CD4-positive, alpha-beta T cell treated with Interleukin-4 for 4 hours (primary cell): ENCODE results near the gene PAQR9.

Experiments used
- DNase-seq: peaks from one replicate; pipeline ENCODE4 v3.0.0-alpha.2; 2020

PAQR9 gene

DNA sequence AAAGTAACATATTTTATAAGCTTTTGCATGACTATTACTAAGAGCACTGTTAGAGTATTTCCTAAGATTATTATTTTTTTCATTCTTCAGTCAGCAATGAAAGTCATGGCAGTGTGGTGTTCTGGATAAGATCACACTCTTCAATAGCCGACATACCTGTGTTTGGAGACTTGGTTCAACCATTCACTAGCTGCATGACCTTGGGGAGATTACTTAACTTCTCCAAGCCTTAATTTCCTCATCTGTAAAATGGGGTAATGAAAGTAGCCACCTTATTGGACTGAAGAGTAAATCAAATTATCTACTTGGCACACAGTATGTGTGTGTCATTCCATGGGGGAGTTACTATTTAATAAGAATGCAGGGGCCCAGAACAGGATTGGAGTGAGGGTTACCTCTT is 50.0 kb downstream of the PAQR9 start:
- DNase-seq: no peak

DNA sequence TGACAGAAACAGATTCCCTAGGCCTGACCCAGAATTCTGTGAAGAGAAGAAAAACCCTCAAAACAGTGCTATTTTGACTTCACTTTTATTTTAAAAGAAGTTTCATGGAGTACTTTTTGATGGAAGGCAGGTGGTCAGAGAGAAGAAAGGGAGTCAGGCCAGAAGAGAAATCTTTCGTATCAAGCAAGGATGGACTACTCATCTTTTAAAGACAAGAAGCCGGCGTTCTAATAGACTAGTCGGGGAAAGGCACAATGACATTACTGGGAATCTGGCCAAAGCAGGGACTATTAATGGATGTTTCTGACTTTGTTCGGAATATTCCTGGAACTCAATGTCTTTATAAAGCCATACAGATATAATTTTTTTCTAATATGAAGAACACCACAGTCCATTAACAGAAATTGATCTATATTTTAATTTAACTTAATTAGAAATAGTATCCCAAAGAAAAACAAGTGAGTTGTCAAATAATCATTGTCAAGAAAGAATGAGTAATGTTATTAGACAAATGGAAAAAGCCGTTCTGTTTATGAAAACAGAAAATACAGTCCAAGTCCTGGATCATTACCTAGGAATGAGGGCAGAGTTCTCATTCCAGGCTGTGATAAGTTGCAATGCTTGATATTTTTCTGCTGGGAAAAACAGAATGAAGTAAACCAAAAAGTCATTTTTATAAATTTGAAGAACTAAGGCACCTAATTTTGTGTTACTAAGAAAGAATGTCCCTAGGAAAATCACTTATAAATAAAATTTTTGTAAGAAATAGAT is 50.9 kb downstream of the PAQR9 start:
- DNase-seq: no peak
